ENCODE results near the gene BRMS1L. TPM values are rescaled to one million over a fixed set of nuclear protein-coding genes. Genes with fewer than 3 reads are reported as not detected.

Gene BRMS1L
- total RNA-seq, 6 experiments from 2014 or later: 2.3 to 6.2 (median 3.3) TPM

- DNase-seq: no peak
- no peak for TF ChIP-seq POLR2A (IDR thresholded peaks at IDR 0.05)
- TF ChIP-seq CTCF (IDR thresholded peaks at IDR 0.05): no peak
- Histone ChIP-seq H3K36me3 (no peaks in the 10 kb centered on the region), H3K27me3 (no peaks in the 10 kb centered on the region), H3K4me1 (no peaks in the 10 kb centered on the region), H3K4me3 (no peak overlapping the region), H3K27ac (no peak overlapping the region), H3K9me3 (peaks cover 0 to 7% (median 0%) of the 10 kb centered on the region in 4 donors)
- WGBS (ENCODE audit: insufficient coverage, low coverage, low lambda C conversion rate, missing lambda C conversion rate): 60% methylated on average over 1 of the region's 4 CpGs
- intact Hi-C loops (cut with DNase I): no loop called here
- ATAC-seq: no peak
Observed at GRCh38 chr14:35898217-35898775, 72.2 kb downstream of the BRMS1L start.

GRCh38 chr14:35900741-35901140 lies 74.6 kb downstream of the BRMS1L start:
- ATAC-seq (no peak), DNase-seq (no peak)
- Histone ChIP-seq H3K36me3 (no peaks in the 10 kb centered on the region), H3K4me1 (no peaks in the 10 kb centered on the region), H3K27me3 (no peaks in the 10 kb centered on the region), H3K9me3 (no peaks in the 10 kb centered on the region), H3K27ac (no peak overlapping the region), H3K4me3 (no peak overlapping the region)
- TF ChIP-seq CTCF (IDR thresholded peaks at IDR 0.05) (no peak), POLR2A (IDR thresholded peaks at IDR 0.05) (no peak)
- intact Hi-C loops (cut with DNase I): no loop called here
- WGBS (ENCODE audit: insufficient coverage, low coverage, low lambda C conversion rate, missing lambda C conversion rate): 70% methylated on average over 3 of the region's 3 CpGs

GRCh38 chr14:35909665-35910064 lies 83.5 kb downstream of the BRMS1L start:
- DNase-seq: no peak

GRCh38 chr14:35910191-35910590 lies 84.1 kb downstream of the BRMS1L start:
- intact Hi-C loops (cut with DNase I): no loop called here
- no peaks in the 10 kb centered on the region for H3K36me3 ChIP-seq
- H3K4me1 ChIP-seq: no peaks in the 10 kb centered on the region
- ATAC-seq (no peak), DNase-seq (no peak)
- no peak for TF ChIP-seq POLR2A (IDR thresholded peaks at IDR 0.05)
- no peaks in the 10 kb centered on the region for H3K27me3 ChIP-seq
- H3K27ac ChIP-seq: no peak overlapping the region
- no peak overlapping the region for H3K4me3 ChIP-seq
- H3K9me3 ChIP-seq: no peaks in the 10 kb centered on the region
- 89% methylated on average over 3 of the region's 4 CpGs for WGBS (ENCODE audit: insufficient coverage, low coverage, low lambda C conversion rate, missing lambda C conversion rate)

More at GRCh38 chr14:35909665-35910064, 83.5 kb downstream of the BRMS1L start:
- no peak overlapping the region for H3K27ac ChIP-seq
- no peak for ATAC-seq
- H3K9me3 ChIP-seq: no peaks in the 10 kb centered on the region
- H3K36me3 ChIP-seq: no peaks in the 10 kb centered on the region
- no peak for TF ChIP-seq CTCF (IDR thresholded peaks at IDR 0.05)
- no peak for TF ChIP-seq POLR2A (IDR thresholded peaks at IDR 0.05)
- no peaks in the 10 kb centered on the region for H3K27me3 ChIP-seq
- H3K4me1 ChIP-seq: no peaks in the 10 kb centered on the region
- intact Hi-C loops (cut with DNase I): no loop called here
- WGBS (ENCODE audit: insufficient coverage, low coverage, low lambda C conversion rate, missing lambda C conversion rate): 75% methylated on average over 4 of the region's 4 CpGs
- no peak overlapping the region for H3K4me3 ChIP-seq

GRCh38 chr14:35911097-35911496 lies 85.0 kb downstream of the BRMS1L start:
- Histone ChIP-seq H3K36me3 (no peaks in the 10 kb centered on the region), H3K4me3 (no peak overlapping the region), H3K27ac (no peak overlapping the region), H3K27me3 (no peaks in the 10 kb centered on the region), H3K4me1 (no peaks in the 10 kb centered on the region), H3K9me3 (no peaks in the 10 kb centered on the region)
- DNase-seq (no peak), ATAC-seq (no peak)
- intact Hi-C loops (cut with DNase I): no loop called here
- no peak for TF ChIP-seq POLR2A (IDR thresholded peaks at IDR 0.05)
- no peak for TF ChIP-seq CTCF (IDR thresholded peaks at IDR 0.05)
- WGBS (ENCODE audit: insufficient coverage, low coverage, low lambda C conversion rate, missing lambda C conversion rate): 65% methylated on average over 4 of the region's 4 CpGs

All from right lobe of liver (tissue), 6 donors.